ENCODE data around the gene CD300A.

The CD300A gene

GRCh38 chr17:74442670-74443515 lies 23.5 kb upstream of the CD300A start (continued):
- TF ChIP-seq PRDM10 (tag by site-specific recombination; IDR thresholded peaks at IDR 0.05) (peak; percentile 62), ZNF354C (tag by site-specific recombination; IDR thresholded peaks at IDR 0.05; ENCODE audit: borderline replicate concordance, low read depth) (no peak), ZEB2 (tag by site-specific recombination; IDR thresholded peaks at IDR 0.05) (peak; percentile 73; the same call in 1 of the 2 replicates), ZNF214 (tag by site-specific recombination; IDR thresholded peaks at IDR 0.05; ENCODE audit: borderline replicate concordance) (no peak), ZNF114 (tag by site-specific recombination; IDR thresholded peaks at IDR 0.05) (no peak), ZNF510 (tag by site-specific recombination; IDR thresholded peaks at IDR 0.05; ENCODE audit: insufficient replicate concordance) (no peak), ZNF223 (tag by site-specific recombination; IDR thresholded peaks at IDR 0.05) (no peak), ZNF704 (tag by site-specific recombination; IDR thresholded peaks at IDR 0.05) (no peak), ZNF654 (tag by site-specific recombination; IDR thresholded peaks at IDR 0.05; ENCODE audit: low read depth) (no peak), KLF1 (tag by site-specific recombination; IDR thresholded peaks at IDR 0.05) (peak; percentile 88), ZNF155 (tag by site-specific recombination; IDR thresholded peaks at IDR 0.05) (no peak), PRDM1 (tag by site-specific recombination; IDR thresholded peaks at IDR 0.05) (no peak), ZNF544 (tag by site-specific recombination; IDR thresholded peaks at IDR 0.05) (no peak), ZNF488 (tag by site-specific recombination; IDR thresholded peaks at IDR 0.05) (no peak), REST (tag by site-specific recombination; IDR thresholded peaks at IDR 0.05) (no peak), ZNF596 (tag by site-specific recombination; IDR thresholded peaks at IDR 0.05) (no peak), ZNF610 (tag by site-specific recombination; IDR thresholded peaks at IDR 0.05; ENCODE audit: borderline replicate concordance) (no peak), ZNF202 (tag by site-specific recombination; IDR thresholded peaks at IDR 0.05; ENCODE audit: borderline replicate concordance) (no peak), ZNF18 (tag by site-specific recombination; IDR thresholded peaks at IDR 0.05) (no peak), SALL2 (tag by site-specific recombination; IDR thresholded peaks at IDR 0.05; ENCODE audit: borderline replicate concordance) (no peak), ZNF785 (tag by site-specific recombination; IDR thresholded peaks at IDR 0.05) (no peak), ZNF677 (tag by site-specific recombination; IDR thresholded peaks at IDR 0.05) (no peak), ZNF426 (tag by site-specific recombination; IDR thresholded peaks at IDR 0.05) (no peak), ZBTB11 (tag by site-specific recombination; conservative IDR thresholded peaks at IDR 0.05; ENCODE audit: low read depth) (no peak)
